ENCODE data around the gene QARS1.

Gene QARS1

GRCh38 chr3:49104427-49105291 is at the start of gene QARS1:
QARS1 (minus strand) TSS chr3:49104757; CDS start chr3:49104733, 24 bp downstream.
- DNase-seq (ENCODE audit: low read depth in 2 of 2): peak; percentile 73 to 77

GRCh38 chr3:49153349-49153912 is 48.9 kb upstream of the QARS1 start:
- DNase-seq (ENCODE audit: low read depth in 2 of 2): no peak

DNA sequence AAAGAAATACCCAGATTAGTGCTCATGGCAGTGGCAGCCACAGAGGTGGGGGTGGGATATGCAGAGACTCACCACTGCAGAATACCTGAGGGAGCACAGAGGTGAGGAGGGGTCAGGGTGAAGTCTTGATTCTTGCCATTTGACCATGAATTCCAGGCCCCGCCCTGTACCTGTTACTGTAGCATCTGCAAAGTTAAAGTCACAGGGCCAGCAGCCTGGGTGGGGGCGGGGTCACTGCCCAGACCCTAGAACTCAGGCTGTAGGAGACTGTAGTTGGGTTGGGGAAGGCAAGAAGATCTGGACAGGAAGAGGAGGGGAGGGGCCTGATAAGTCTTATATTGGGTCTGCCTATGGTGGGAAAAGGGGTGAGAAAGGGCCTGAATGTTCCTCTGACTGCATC is 47.1 kb upstream of the QARS1 start:
- DNase-seq (ENCODE audit: low read depth in 2 of 2): no peak

GRCh38 chr3:49148159-49148558 is 43.6 kb upstream of the QARS1 start:
- no peak for DNase-seq (ENCODE audit: low read depth in 2 of 2)

- no peak for DNase-seq (ENCODE audit: low read depth in 2 of 2)
These were observed 35.5 kb upstream of the QARS1 start for GRCh38 chr3:49140080-49140479.

GRCh38 chr3:49135499-49135898 is 30.9 kb upstream of the QARS1 start:
- DNase-seq (ENCODE audit: low read depth in 2 of 2): no peak

- no peak for DNase-seq (ENCODE audit: low read depth in 2 of 2)
These were observed 30.1 kb upstream of the QARS1 start for GRCh38 chr3:49134471-49135265.

DNA sequence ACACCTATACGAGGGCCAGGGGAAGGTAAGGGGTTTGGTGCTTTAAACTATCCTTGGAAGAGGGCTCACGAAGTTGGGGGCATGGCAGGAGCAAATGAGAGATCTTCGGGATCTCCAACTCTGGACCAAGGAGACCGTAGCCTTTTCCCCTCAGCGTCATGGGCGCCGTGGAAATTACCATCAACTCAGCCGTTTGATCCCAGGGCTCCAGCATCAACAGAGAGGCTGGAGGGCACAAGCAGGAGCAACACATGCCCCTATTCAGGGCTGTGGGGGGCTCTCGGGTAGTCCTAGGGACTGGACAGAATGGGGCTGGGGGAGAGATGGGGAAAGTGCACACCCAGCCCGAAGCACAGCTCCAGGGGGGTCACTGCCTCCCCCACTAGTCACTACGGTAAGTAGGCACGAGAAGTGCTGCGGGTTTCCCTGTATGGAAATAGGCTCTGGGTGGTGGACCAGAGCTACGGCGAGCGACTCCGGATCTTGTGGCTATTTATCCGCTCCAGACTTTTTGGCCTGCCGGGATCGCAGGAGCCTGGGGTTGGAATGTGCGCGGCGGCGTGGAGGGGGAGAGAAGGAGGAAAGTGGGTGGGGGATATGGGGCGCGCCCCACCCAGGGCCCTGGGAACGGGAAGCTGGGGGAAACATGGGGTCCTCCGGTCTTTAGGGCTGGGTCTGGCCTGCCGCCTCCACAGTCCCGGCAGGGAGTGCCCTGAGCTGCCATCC is 28.8 kb upstream of the QARS1 start:
- DNase-seq (ENCODE audit: low read depth in 2 of 2): no peak

GRCh38 chr3:49132437-49133225 is 28.1 kb upstream of the QARS1 start, which contains the start of gene LAMB2:
LAMB2 (minus strand) TSS chr3:49133050; CDS start chr3:49132867, 183 bp downstream.
- no peak for DNase-seq (ENCODE audit: low read depth in 2 of 2)

GRCh38 chr3:49132073-49132436 is 27.5 kb upstream of the QARS1 start:
- no peak for DNase-seq (ENCODE audit: low read depth in 2 of 2)

DNA sequence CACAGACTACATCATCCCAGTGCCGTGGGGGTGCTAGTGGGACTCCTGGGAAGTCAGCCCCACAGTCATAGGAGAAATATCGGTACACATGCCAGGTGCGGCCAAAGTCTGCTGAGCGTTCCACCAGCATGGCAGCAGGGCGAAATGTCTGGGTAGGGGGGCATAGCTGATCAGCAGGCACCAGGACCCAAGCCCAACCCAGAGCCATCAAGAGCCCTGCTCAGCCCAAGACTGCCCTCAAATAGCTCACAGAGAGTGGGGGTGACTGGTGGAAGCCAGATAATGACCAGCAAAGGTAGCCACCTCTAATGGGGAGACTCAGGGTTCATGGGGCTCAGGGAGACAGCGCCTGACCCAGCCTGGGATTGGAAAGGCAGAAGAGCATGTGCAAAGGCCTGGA is 27.0 kb upstream of the QARS1 start:
- DNase-seq (ENCODE audit: low read depth in 2 of 2): no peak

- no peak for DNase-seq (ENCODE audit: low read depth in 2 of 2)
These were observed 26.5 kb upstream of the QARS1 start for GRCh38 chr3:49131040-49131439.

DNA sequence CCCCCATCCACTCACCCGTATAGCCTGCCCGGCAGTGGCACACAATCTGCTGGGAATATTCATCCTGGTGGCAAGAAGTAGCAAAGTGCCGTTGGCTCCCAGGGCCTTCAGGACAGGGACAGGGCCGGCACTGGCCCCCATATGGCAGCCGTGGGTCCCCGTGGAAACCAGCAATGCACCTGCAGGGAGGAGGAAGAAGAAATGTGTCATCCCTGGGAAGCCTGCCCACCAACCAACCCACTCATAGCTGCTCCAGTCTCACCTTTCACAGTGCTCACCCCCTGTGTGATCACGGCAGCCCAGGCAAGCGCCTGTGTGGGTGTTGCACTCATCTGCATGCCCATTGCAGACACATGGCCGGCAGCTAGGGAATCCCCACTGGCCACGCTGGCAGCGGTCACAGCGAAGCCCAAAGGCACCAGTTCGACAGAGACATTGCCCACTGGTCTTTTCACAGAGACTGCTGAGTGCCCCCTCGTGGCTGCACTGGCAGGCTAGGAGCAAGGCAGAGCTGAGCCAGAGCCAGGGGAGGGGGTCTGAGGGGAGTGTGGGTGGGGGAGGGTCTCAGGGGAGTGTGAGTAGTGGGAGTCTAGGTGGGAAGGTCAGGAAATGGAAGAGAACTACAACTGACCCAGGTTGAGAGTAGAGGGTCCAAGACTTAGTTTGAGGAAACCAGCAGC is 20.6 kb upstream of the QARS1 start:
- DNase-seq (ENCODE audit: low read depth in 2 of 2): no peak

GRCh38 chr3:49124203-49124602 is 19.6 kb upstream of the QARS1 start:
- DNase-seq (ENCODE audit: low read depth in 2 of 2): no peak

- DNase-seq (ENCODE audit: low read depth in 2 of 2): no peak
These were observed 19.1 kb upstream of the QARS1 start for GRCh38 chr3:49123687-49124086.

- DNase-seq (ENCODE audit: low read depth in 2 of 2): no peak
These were observed 18.5 kb upstream of the QARS1 start for GRCh38 chr3:49122886-49123545.

GRCh38 chr3:49122451-49122850 is 17.9 kb upstream of the QARS1 start:
- DNase-seq (ENCODE audit: low read depth in 2 of 2): no peak

DNA sequence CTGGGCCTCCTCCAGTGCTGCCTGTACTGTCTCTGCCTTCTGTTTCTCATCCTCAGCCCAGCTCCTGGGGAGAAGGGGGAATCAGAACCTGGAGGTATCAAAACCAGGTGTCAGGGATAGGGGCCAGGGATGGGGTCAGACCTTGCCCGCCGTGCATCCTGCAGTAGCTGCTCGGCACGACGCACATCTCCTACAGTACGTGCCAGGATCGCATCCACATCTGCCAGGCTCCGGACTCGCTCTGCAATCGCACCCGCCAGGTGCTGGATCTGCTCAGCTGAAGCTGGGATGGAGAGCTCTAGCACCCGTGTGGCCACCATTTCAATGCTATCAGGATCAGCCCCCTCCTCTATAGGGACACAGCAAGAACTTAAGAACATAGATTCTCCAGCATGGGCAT is 17.5 kb upstream of the QARS1 start:
- no peak for DNase-seq (ENCODE audit: low read depth in 2 of 2)

GRCh38 chr3:49121132-49121736 is 16.7 kb upstream of the QARS1 start:
- no peak for DNase-seq (ENCODE audit: low read depth in 2 of 2)

All from stimulated activated CD8-positive, alpha-beta memory T cell treated with anti-CD3 and anti-CD28 coated beads, Interleukin-2, amount 100 ng/mL, for 1 hour (primary cell).